HUES64 (cell line): ENCODE data around the gene DPY19L1.
"Not testable (repeated sequence)": the region's sequence is repeated elsewhere in the genome, so short reads cannot be mapped to it uniquely, and the experiment has no call there.

Experiments
- H3K27ac ChIP-seq: 2 replicates; pipeline ENCODE4 v1.7.0; 2013; ENCODE audit warnings: low read depth, low read length, inconsistent platforms
- H3K27me3 ChIP-seq: 2 replicates; pipeline ENCODE4 v1.6.1; 2013; ENCODE audit warnings: mild to moderate bottlenecking, low read length; ENCODE audit not compliant: insufficient read depth
- H3K36me3 ChIP-seq: 2 replicates; pipeline ENCODE4 v1.6.1; 2013; ENCODE audit warnings: mild to moderate bottlenecking, low read length; ENCODE audit not compliant: insufficient read depth
- H3K4me1 ChIP-seq: 2 replicates; pipeline ENCODE4 v1.6.1; 2013; ENCODE audit warnings: mild to moderate bottlenecking, low read length, moderate library complexity; ENCODE audit not compliant: insufficient read depth
- H3K4me3 ChIP-seq: 2 replicates; pipeline ENCODE4 v1.5.1; 2013; ENCODE audit warnings: mild to moderate bottlenecking, low read length, moderate library complexity
- H3K9ac ChIP-seq: 2 replicates; pipeline ENCODE4 v1.6.1; 2013; ENCODE audit warnings: mild to moderate bottlenecking, low read depth, low read length
- H3K9me3 ChIP-seq: 2 replicates; pipeline ENCODE4 v1.6.1; 2013; ENCODE audit warnings: low read depth, low read length; ENCODE audit not compliant: insufficient read depth
- WGBS: fragments of 150-250, 120-280 bp; methylation state at CpG from one replicate; pipeline ENCODE4 v1.1.7; 2013; ENCODE audit warnings: missing lambda C conversion rate; 5-methylcytosine and 5-hydroxymethylcytosine counted together

The DPY19L1 gene

GRCh38 chr7:35004531-35005095, 32.7 kb downstream of the DPY19L1 start:
- Histone ChIP-seq H3K27ac (no peak overlapping the region), H3K27me3 (no peaks in the 10 kb centered on the region), H3K9ac (no peak overlapping the region), H3K36me3 (no peaks in the 10 kb centered on the region), H3K9me3 (no peaks in the 10 kb centered on the region), H3K4me3 (no peak overlapping the region), H3K4me1 (peaks cover 18% of the 10 kb centered on the region)
- WGBS: 37% methylated on average over 1 of the region's 1 CpG

GRCh38 chr7:35003679-35004303, 33.5 kb downstream of the DPY19L1 start:
- Histone ChIP-seq H3K4me3 (no peak overlapping the region), H3K36me3 (no peaks in the 10 kb centered on the region), H3K9me3 (no peaks in the 10 kb centered on the region), H3K27ac (peak overlapping the region; percentile 55), H3K9ac (no peak overlapping the region; the same call in 1 of the 2 replicates), H3K27me3 (no peaks in the 10 kb centered on the region), H3K4me1 (peaks cover 18% of the 10 kb centered on the region)
- 50% methylated on average over 7 of the region's 7 CpGs for WGBS

GRCh38 chr7:35003177-35003650, 34.1 kb downstream of the DPY19L1 start:
- WGBS: 88% methylated on average over 1 of the region's 1 CpG
- H3K9me3 ChIP-seq, H3K4me3 ChIP-seq: not testable (repeated sequence)

GRCh38 chr7:34998335-34998734, 39.0 kb downstream of the DPY19L1 start:
- H3K9ac ChIP-seq, H3K27ac ChIP-seq, H3K9me3 ChIP-seq, H3K36me3 ChIP-seq, H3K27me3 ChIP-seq, H3K4me3 ChIP-seq, H3K4me1 ChIP-seq: not testable (repeated sequence)
- WGBS: 77% methylated on average over 6 of the region's 6 CpGs

More at GRCh38 chr7:35003177-35003650, 34.1 kb downstream of the DPY19L1 start:
- H3K4me1 ChIP-seq: peaks cover 19% of the 10 kb centered on the region
- H3K27ac ChIP-seq: peak overlapping the region; percentile 55
- H3K27me3 ChIP-seq, H3K9ac ChIP-seq, H3K36me3 ChIP-seq: not testable (repeated sequence)

- H3K4me1 ChIP-seq, H3K27ac ChIP-seq, H3K9me3 ChIP-seq, H3K36me3 ChIP-seq, H3K9ac ChIP-seq, H3K4me3 ChIP-seq, H3K27me3 ChIP-seq: not testable (repeated sequence)
- WGBS: 96% methylated on average over 3 of the region's 5 CpGs
Measured at GRCh38 chr7:34996423-34997090, 40.7 kb downstream of the DPY19L1 start.

GRCh38 chr7:34995757-34996156, 41.5 kb downstream of the DPY19L1 start:
- Histone ChIP-seq H3K27me3 (no peaks in the 10 kb centered on the region), H3K9me3 (no peaks in the 10 kb centered on the region), H3K9ac (no peak overlapping the region)

GRCh38 chr7:34991938-34992840, 45.1 kb downstream of the DPY19L1 start:
- Histone ChIP-seq H3K9ac (no peak overlapping the region), H3K4me1 (no peaks in the 10 kb centered on the region), H3K36me3 (no peaks in the 10 kb centered on the region), H3K27ac (no peak overlapping the region), H3K27me3 (no peaks in the 10 kb centered on the region), H3K9me3 (no peaks in the 10 kb centered on the region), H3K4me3 (no peak overlapping the region)
- WGBS: 81% methylated on average over 11 of the region's 12 CpGs

More at GRCh38 chr7:34995757-34996156, 41.5 kb downstream of the DPY19L1 start:
- 0 out of 2 replicates have a peak, but pooled peaks cover 4% of the 10 kb centered on the region for H3K4me1 ChIP-seq
- no peak overlapping the region for H3K27ac ChIP-seq
- 93% methylated on average over 4 of the region's 7 CpGs for WGBS
- no peaks in the 10 kb centered on the region for H3K36me3 ChIP-seq
- H3K4me3 ChIP-seq: no peak overlapping the region

GRCh38 chr7:34988442-34989125, 48.7 kb downstream of the DPY19L1 start:
- WGBS: no CpG with 5 or more reads among the region's 2 CpGs

GRCh38 chr7:34985155-34985554, 52.1 kb downstream of the DPY19L1 start:
- H3K36me3 ChIP-seq, H3K27ac ChIP-seq, H3K4me1 ChIP-seq, H3K9me3 ChIP-seq, H3K27me3 ChIP-seq, H3K4me3 ChIP-seq, H3K9ac ChIP-seq: not testable (repeated sequence)
- WGBS: 100% methylated on average over 2 of the region's 3 CpGs

More at GRCh38 chr7:34988442-34989125, 48.7 kb downstream of the DPY19L1 start:
- H3K36me3 ChIP-seq, H3K4me1 ChIP-seq, H3K27ac ChIP-seq, H3K4me3 ChIP-seq, H3K9ac ChIP-seq, H3K9me3 ChIP-seq, H3K27me3 ChIP-seq: not testable (repeated sequence)

- not testable (repeated sequence) for H3K36me3 ChIP-seq, H3K9me3 ChIP-seq
- 74% methylated on average over 3 of the region's 4 CpGs for WGBS
Measured at GRCh38 chr7:34984140-34984539, 53.1 kb downstream of the DPY19L1 start.

More at GRCh38 chr7:34984140-34984539, 53.1 kb downstream of the DPY19L1 start:
- not testable (repeated sequence) for H3K27ac ChIP-seq, H3K4me3 ChIP-seq, H3K4me1 ChIP-seq, H3K9ac ChIP-seq, H3K27me3 ChIP-seq
